Endodermal cell (in vitro differentiated cells): ENCODE results near the gene IFNL2. TPM values are rescaled to one million over a fixed set of nuclear protein-coding genes. Genes with fewer than 3 reads are reported as not detected.
"Not testable (repeated sequence)": the region's sequence is repeated elsewhere in the genome, so short reads cannot be mapped to it uniquely, and the experiment has no call there.

Experiments used
- DNase-seq: peaks from one replicate; pipeline ENCODE4 v3.0.0-alpha.2; 2017
- H3K27ac ChIP-seq: 2 replicates; pipeline ENCODE4 v1.5.1; 2013; ENCODE audit warnings: mild to moderate bottlenecking, low read depth, low read length, moderate library complexity
- H3K27me3 ChIP-seq: 2 replicates; pipeline ENCODE4 v1.6.1; 2013; ENCODE audit warnings: mild to moderate bottlenecking, low read length, moderate library complexity; ENCODE audit not compliant: insufficient read depth, control insufficient read depth, poor library complexity, severe bottlenecking
- H3K36me3 ChIP-seq: 2 replicates; pipeline ENCODE4 v1.7.0; 2013; ENCODE audit warnings: mild to moderate bottlenecking, low read length, moderate library complexity; ENCODE audit not compliant: control insufficient read depth, insufficient read depth
- H3K4me1 ChIP-seq: one replicate; pipeline ENCODE4 v1.7.0; 2013; ENCODE audit warnings: low read length; ENCODE audit not compliant: control insufficient read depth, insufficient read depth
- H3K4me3 ChIP-seq: 2 replicates; pipeline ENCODE4 v1.5.1; 2013; ENCODE audit warnings: mild to moderate bottlenecking, low read length, moderate library complexity
- H3K9ac ChIP-seq: 2 replicates; pipeline ENCODE4 v1.6.1; 2013; ENCODE audit warnings: mild to moderate bottlenecking, low read length, moderate library complexity; ENCODE audit not compliant: poor library complexity, severe bottlenecking; ENCODE audit errors: extremely low read depth
- H3K9me3 ChIP-seq: 2 replicates; pipeline ENCODE4 v1.6.1; 2013; ENCODE audit warnings: mild to moderate bottlenecking, low read length, moderate library complexity; ENCODE audit not compliant: control insufficient read depth
- H3K27ac Mint-ChIP-seq: 2 replicates; pipeline ENCODE4 v1.8.0; 2020; ENCODE audit warnings: mixed read lengths
- H3K27me3 Mint-ChIP-seq: 2 replicates; pipeline ENCODE4 v1.8.0; 2021; ENCODE audit warnings: mild to moderate bottlenecking, mixed read lengths; ENCODE audit not compliant: insufficient read depth
- H3K36me3 Mint-ChIP-seq: 2 replicates; pipeline ENCODE4 v1.8.0; 2020; ENCODE audit warnings: low read depth, mixed read lengths
- H3K4me1 Mint-ChIP-seq: 2 replicates; pipeline ENCODE4 v1.8.0; 2020; ENCODE audit warnings: mixed read lengths
- H3K4me3 Mint-ChIP-seq: 2 replicates; pipeline ENCODE4 v1.8.0; 2020; ENCODE audit warnings: mild to moderate bottlenecking, moderate library complexity, mixed read lengths
- H3K9me3 Mint-ChIP-seq: 2 replicates; pipeline ENCODE4 v1.8.0; 2020; ENCODE audit warnings: mild to moderate bottlenecking, mixed read lengths
- WGBS, 2 experiments: methylation state at CpG; one replicate each; pipeline versions ENCODE4 v1.1.5 to v1.1.7; 2013; ENCODE audit warnings: missing lambda C conversion rate in 2 of 2, mixed read lengths in 1 of 2; ENCODE audit not compliant: insufficient coverage in 1 of 2, insufficient read length in 1 of 2; 5-methylcytosine and 5-hydroxymethylcytosine counted together
- total RNA-seq, 2 donors: library from RNA; stranded (reverse); fragmentation: NEBNext Ultra II Directional in 1 of 2; extraction: Animal tissue kit (Norgen Biotek cat#: 25700) in 1 of 2; gene quantifications; 2 replicates in 1 of 2; 3 replicates in 1 of 2; pipeline ENCODE4 v1.2.1, GENCODE V29; 2021
- TF ChIP-seq, protein P1 (sequence below): fragments of 200-600 bp; sonication (generic); conservative IDR thresholded peaks from 2 replicates; pipeline ENCODE4 v1.5.0; 2021; ENCODE audit warnings: antibody characterized with exemption, mild to moderate bottlenecking

Gene IFNL2
- total RNA-seq, 2 donors from 2014 or later = not detected

GRCh38 chr19:39240421-39240820 is 27.8 kb upstream of the IFNL2 start:
- no peaks in the 10 kb centered on the region for H3K9me3 Mint-ChIP-seq

GRCh38 chr19:39243741-39244140 is 24.5 kb upstream of the IFNL2 start:
- WGBS, 2 experiments = 91% methylated on average over 7 to 12 of the region's 13 CpGs

More at GRCh38 chr19:39240421-39240820, 27.8 kb upstream of the IFNL2 start:
- no peak for DNase-seq
- WGBS, 2 experiments = 91 to 93% methylated on average over 7 of the region's 7 CpGs
- H3K9me3 ChIP-seq = no peaks in the 10 kb centered on the region
- no peak overlapping the region for H3K9ac ChIP-seq
- Mint-ChIP-seq H3K36me3 (no peaks in the 10 kb centered on the region), H3K27me3 (peaks cover 65% of the 10 kb centered on the region), H3K4me1 (no peaks in the 10 kb centered on the region), H3K4me3 (no peak overlapping the region), H3K27ac (no peak overlapping the region)
- H3K36me3 ChIP-seq = no peaks in the 10 kb centered on the region
- no peaks in the 10 kb centered on the region for H3K4me1 ChIP-seq
- TF ChIP-seq, protein P1, sequence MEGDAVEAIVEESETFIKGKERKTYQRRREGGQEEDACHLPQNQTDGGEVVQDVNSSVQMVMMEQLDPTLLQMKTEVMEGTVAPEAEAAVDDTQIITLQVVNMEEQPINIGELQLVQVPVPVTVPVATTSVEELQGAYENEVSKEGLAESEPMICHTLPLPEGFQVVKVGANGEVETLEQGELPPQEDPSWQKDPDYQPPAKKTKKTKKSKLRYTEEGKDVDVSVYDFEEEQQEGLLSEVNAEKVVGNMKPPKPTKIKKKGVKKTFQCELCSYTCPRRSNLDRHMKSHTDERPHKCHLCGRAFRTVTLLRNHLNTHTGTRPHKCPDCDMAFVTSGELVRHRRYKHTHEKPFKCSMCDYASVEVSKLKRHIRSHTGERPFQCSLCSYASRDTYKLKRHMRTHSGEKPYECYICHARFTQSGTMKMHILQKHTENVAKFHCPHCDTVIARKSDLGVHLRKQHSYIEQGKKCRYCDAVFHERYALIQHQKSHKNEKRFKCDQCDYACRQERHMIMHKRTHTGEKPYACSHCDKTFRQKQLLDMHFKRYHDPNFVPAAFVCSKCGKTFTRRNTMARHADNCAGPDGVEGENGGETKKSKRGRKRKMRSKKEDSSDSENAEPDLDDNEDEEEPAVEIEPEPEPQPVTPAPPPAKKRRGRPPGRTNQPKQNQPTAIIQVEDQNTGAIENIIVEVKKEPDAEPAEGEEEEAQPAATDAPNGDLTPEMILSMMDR = no peak
- no peak overlapping the region for H3K27ac ChIP-seq
- H3K27me3 ChIP-seq = peaks cover 6% of the 10 kb centered on the region
- no peak overlapping the region for H3K4me3 ChIP-seq

GRCh38 chr19:39244410-39245100 is 23.6 kb upstream of the IFNL2 start, which contains the start of gene IFNL3:
Gene IFNL3 (minus strand): TSS chr19:39245006. CDS start chr19:39244967, 39 bp downstream.
- not testable (repeated sequence) for H3K27ac Mint-ChIP-seq, H3K4me3 Mint-ChIP-seq, H3K9me3 Mint-ChIP-seq, H3K4me1 Mint-ChIP-seq, H3K4me1 ChIP-seq, H3K36me3 Mint-ChIP-seq, H3K4me3 ChIP-seq, H3K9me3 ChIP-seq, H3K9ac ChIP-seq, H3K27ac ChIP-seq, DNase-seq, H3K36me3 ChIP-seq
- 77 to 89% methylated on average over 3 to 11 of the region's 12 CpGs for WGBS, 2 experiments
- H3K27me3 Mint-ChIP-seq = peaks cover 68% of the 10 kb centered on the region
- peaks cover 35% of the 10 kb centered on the region for H3K27me3 ChIP-seq

More at GRCh38 chr19:39243741-39244140, 24.5 kb upstream of the IFNL2 start:
- H3K4me3 Mint-ChIP-seq, H3K27ac Mint-ChIP-seq, H3K4me1 Mint-ChIP-seq, DNase-seq, H3K9me3 ChIP-seq, H3K9ac ChIP-seq, H3K36me3 ChIP-seq, H3K27ac ChIP-seq, H3K36me3 Mint-ChIP-seq, H3K9me3 Mint-ChIP-seq, H3K4me1 ChIP-seq, H3K4me3 ChIP-seq: not testable (repeated sequence)
- H3K27me3 ChIP-seq = peaks cover 31% of the 10 kb centered on the region
- peaks cover 67% of the 10 kb centered on the region for H3K27me3 Mint-ChIP-seq

DNA sequence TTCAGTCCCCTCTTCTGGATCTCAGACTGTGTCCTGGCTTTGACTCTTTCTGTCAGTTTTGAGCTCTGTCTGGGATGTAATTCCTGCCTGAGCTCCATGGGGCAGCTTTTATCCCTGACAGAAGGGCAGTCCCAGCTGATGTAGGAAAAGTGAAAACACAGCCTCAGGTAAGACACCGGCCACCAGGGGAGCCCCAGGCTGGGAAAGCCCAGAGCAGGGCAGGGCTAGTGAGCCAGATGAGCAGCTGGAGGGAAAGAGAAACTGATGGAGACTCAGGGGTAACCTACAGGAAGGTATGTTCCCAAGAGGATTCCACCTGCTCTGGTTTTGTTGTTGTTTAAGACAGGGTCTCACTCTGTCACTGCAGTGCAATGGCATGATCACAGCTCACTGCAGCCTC is 23.0 kb upstream of the IFNL2 start:
- H3K9ac ChIP-seq, H3K4me3 Mint-ChIP-seq, H3K9me3 Mint-ChIP-seq, H3K27ac ChIP-seq, H3K36me3 Mint-ChIP-seq, H3K27ac Mint-ChIP-seq, H3K4me1 Mint-ChIP-seq, DNase-seq, H3K4me3 ChIP-seq, H3K4me1 ChIP-seq, H3K9me3 ChIP-seq, H3K36me3 ChIP-seq: not testable (repeated sequence)
- peaks cover 69% of the 10 kb centered on the region for H3K27me3 Mint-ChIP-seq
- WGBS, 2 experiments = no CpG with 5 or more reads among the region's 1 CpG
- TF ChIP-seq, protein P1 = peak; percentile 27
- peaks cover 42% of the 10 kb centered on the region for H3K27me3 ChIP-seq
